Measurements from ENCODE around the gene PCNT. TPM values are rescaled to one million over a fixed set of nuclear protein-coding genes. Genes with fewer than 3 reads are reported as not detected.
"Not testable (repeated sequence)": the region's sequence is repeated elsewhere in the genome, so short reads cannot be mapped to it uniquely, and the experiment has no call there.

Gene PCNT
- total RNA-seq, 1 donor from 2014 or later, result 55.8 TPM

DNA sequence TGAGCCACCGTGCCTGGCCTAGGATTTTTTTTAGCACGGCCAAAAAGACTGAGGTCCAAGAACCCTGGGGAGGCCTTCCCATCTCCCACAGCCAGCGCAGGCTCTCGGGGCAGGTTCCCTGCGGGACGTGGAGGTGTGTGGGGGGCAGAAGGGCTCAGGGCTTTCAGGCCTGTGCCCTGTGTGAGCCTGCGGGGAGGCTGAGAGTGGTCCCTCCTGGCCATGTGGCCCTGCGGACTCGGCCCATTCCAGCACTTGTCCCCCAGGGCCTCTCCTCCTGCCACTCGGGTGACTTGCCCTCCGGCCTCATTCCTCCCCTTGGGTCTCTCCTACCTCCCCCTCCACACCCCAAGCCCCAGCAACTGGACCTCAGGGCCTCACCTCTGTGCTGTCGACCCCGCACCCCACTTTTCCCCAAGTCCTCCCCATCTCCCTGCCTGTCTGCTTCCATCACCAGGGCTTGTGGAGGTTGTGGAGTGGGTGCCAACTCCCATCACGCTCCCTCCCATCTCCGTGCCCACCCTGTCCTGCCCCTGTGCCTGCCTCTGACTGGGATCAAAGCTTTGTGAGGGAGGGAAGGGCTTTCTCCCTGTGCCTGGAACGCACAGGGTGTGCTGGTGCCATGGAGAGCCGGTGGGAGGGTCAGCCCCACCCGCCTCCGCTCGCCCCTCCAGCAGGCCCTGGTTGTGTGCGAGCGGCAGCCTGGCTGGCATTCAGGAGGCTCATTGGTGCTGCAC is 102.5 kb downstream of the PCNT start:
- no peaks in the 10 kb centered on the region for H3K9me3 Mint-ChIP-seq
- intact Hi-C loops (cut with micrococcal nuclease), result no loop called here
- DNase-seq (ENCODE audit: low spot score), result no peak
- no peak overlapping the region for H3K4me3 Mint-ChIP-seq (ENCODE audit: low read depth)
- H3K4me1 Mint-ChIP-seq (ENCODE audit: low read depth), result peaks cover 3% of the 10 kb centered on the region
- H3K36me3 Mint-ChIP-seq (ENCODE audit: low read depth), result peaks cover 18% of the 10 kb centered on the region
- no peaks in the 10 kb centered on the region for H3K27me3 Mint-ChIP-seq (ENCODE audit: low read depth)
- H3K27ac Mint-ChIP-seq, result no peak overlapping the region

GRCh38 chr21:46427516-46427915 is 103.6 kb downstream of the PCNT start:
- peaks cover 25% of the 10 kb centered on the region for H3K36me3 Mint-ChIP-seq (ENCODE audit: low read depth)
- no peaks in the 10 kb centered on the region for H3K27me3 Mint-ChIP-seq (ENCODE audit: low read depth)
- no peak for DNase-seq (ENCODE audit: low spot score)
- H3K4me1 Mint-ChIP-seq (ENCODE audit: low read depth), result peaks cover 3% of the 10 kb centered on the region
- H3K9me3 Mint-ChIP-seq, result no peaks in the 10 kb centered on the region
- H3K4me3 Mint-ChIP-seq (ENCODE audit: low read depth), result no peak overlapping the region
- intact Hi-C loops (cut with micrococcal nuclease), result no loop called here
- H3K27ac Mint-ChIP-seq, result no peak overlapping the region

- peaks cover 24% of the 10 kb centered on the region for H3K36me3 Mint-ChIP-seq (ENCODE audit: low read depth)
- H3K4me3 Mint-ChIP-seq (ENCODE audit: low read depth), result no peak overlapping the region
Observed at GRCh38 chr21:46428286-46428685, 104.3 kb downstream of the PCNT start.

GRCh38 chr21:46428987-46429710 is 105.2 kb downstream of the PCNT start:
- H3K27ac Mint-ChIP-seq, result no peak overlapping the region
- H3K27me3 Mint-ChIP-seq (ENCODE audit: low read depth), result no peaks in the 10 kb centered on the region
- H3K36me3 Mint-ChIP-seq (ENCODE audit: low read depth), result peaks cover 24% of the 10 kb centered on the region
- H3K9me3 Mint-ChIP-seq, result no peaks in the 10 kb centered on the region
- DNase-seq (ENCODE audit: low spot score), result no peak
- no peak overlapping the region for H3K4me3 Mint-ChIP-seq (ENCODE audit: low read depth)
- H3K4me1 Mint-ChIP-seq (ENCODE audit: low read depth), result no peaks in the 10 kb centered on the region
- intact Hi-C loops (cut with micrococcal nuclease), result no loop called here

More at GRCh38 chr21:46428286-46428685, 104.3 kb downstream of the PCNT start:
- H3K9me3 Mint-ChIP-seq, result no peaks in the 10 kb centered on the region
- no peaks in the 10 kb centered on the region for H3K27me3 Mint-ChIP-seq (ENCODE audit: low read depth)
- peaks cover 3% of the 10 kb centered on the region for H3K4me1 Mint-ChIP-seq (ENCODE audit: low read depth)
- H3K27ac Mint-ChIP-seq, result no peak overlapping the region
- intact Hi-C loops (cut with micrococcal nuclease), result no loop called here
- no peak for DNase-seq (ENCODE audit: low spot score)

DNA sequence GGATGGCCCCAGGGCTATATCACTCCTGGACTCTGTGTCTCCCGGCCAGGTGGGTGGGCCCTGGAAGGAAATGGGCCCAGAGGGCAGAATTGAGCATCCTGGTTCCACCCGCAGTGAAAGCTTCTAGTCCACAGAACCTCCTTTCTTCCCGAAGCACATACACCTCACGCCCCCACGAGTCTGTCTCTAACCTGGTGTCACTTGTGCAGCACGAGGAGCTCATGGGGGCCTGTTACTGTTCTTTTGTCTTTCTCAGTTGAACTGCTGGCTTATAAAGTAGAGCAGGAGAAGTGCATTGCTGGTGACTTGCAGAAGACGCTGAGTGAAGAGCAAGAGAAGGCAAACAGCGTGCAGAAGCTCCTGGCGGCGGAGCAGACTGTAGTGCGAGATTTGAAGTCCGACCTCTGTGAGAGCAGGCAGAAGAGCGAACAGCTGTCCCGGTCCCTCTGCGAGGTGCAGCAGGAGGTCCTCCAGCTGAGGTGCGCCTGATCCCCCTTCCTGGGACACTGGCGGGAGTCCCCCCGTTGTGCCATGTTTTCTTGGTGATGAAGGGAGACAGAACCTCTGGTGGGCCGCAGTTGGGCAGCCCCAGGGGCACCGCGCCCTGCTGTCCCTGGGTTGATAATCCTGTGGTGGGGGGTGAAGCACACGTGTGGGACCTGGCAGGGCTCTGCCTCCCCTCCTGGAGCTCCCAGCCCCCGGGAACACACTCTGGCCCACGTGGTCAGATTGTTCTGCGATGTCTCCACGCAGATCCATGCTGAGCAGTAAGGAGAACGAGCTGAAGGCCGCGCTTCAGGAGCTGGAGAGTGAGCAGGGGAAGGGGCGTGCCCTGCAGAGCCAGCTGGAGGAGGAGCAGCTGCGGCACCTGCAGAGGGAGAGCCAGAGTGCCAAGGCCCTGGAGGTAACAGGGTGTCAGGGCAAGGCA is 106.1 kb downstream of the PCNT start:
- Mint-ChIP-seq H3K36me3 (ENCODE audit: low read depth) (peaks cover 24% of the 10 kb centered on the region), H3K27ac (no peak overlapping the region), H3K9me3 (no peaks in the 10 kb centered on the region), H3K4me3 (ENCODE audit: low read depth) (no peak overlapping the region), H3K4me1 (ENCODE audit: low read depth) (no peaks in the 10 kb centered on the region), H3K27me3 (ENCODE audit: low read depth) (no peaks in the 10 kb centered on the region)
- no peak for DNase-seq (ENCODE audit: low spot score)
- intact Hi-C loops (cut with micrococcal nuclease), result no loop called here

- no peaks in the 10 kb centered on the region for H3K27me3 Mint-ChIP-seq (ENCODE audit: low read depth)
- no peak for DNase-seq (ENCODE audit: low spot score)
Observed at GRCh38 chr21:46431448-46431847, 107.5 kb downstream of the PCNT start.

DNA sequence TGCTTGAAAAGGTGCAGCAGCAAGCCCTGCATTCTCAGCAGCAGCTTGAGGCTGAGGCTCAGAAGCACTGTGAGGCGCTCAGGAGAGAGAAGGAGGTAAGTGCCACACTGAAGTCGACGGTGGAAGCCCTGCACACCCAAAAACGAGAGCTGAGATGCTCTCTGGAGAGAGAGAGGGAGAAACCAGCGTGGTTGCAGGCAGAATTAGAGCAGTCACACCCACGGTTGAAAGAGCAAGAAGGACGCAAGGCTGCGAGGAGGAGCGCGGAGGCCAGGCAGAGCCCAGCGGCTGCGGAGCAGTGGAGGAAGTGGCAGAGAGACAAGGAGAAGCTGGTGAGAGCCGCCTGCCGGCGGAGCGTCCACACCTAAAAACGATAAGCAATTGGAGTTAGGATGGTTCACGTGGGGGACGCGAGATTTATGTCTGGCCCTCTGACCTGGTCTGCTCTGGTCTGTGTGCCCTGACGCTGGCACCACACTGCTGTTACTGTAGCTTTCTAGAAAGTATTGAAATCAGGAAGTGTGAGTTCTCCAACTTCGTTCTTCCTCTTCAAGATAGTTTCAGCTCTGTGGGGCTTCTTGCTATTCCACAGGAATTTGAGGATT is 108.0 kb downstream of the PCNT start:
- intact Hi-C loops (cut with micrococcal nuclease), result no loop called here
- no peaks in the 10 kb centered on the region for H3K27me3 Mint-ChIP-seq (ENCODE audit: low read depth)
- H3K4me1 Mint-ChIP-seq (ENCODE audit: low read depth), result no peaks in the 10 kb centered on the region
- no peak for DNase-seq (ENCODE audit: low spot score)
- no peak overlapping the region for H3K27ac Mint-ChIP-seq
- H3K9me3 Mint-ChIP-seq, result no peaks in the 10 kb centered on the region
- peaks cover 24% of the 10 kb centered on the region for H3K36me3 Mint-ChIP-seq (ENCODE audit: low read depth)
- no peak overlapping the region for H3K4me3 Mint-ChIP-seq (ENCODE audit: low read depth)

More at GRCh38 chr21:46431448-46431847, 107.5 kb downstream of the PCNT start:
- no peaks in the 10 kb centered on the region for H3K4me1 Mint-ChIP-seq (ENCODE audit: low read depth)
- H3K9me3 Mint-ChIP-seq, result no peaks in the 10 kb centered on the region
- intact Hi-C loops (cut with micrococcal nuclease), result no loop called here
- H3K36me3 Mint-ChIP-seq (ENCODE audit: low read depth), result peaks cover 24% of the 10 kb centered on the region
- no peak overlapping the region for H3K4me3 Mint-ChIP-seq (ENCODE audit: low read depth)
- H3K27ac Mint-ChIP-seq, result no peak overlapping the region

GRCh38 chr21:46433116-46433515 is 109.2 kb downstream of the PCNT start:
- DNase-seq (ENCODE audit: low spot score); H3K4me3 Mint-ChIP-seq (ENCODE audit: low read depth); H3K27ac Mint-ChIP-seq; H3K27me3 Mint-ChIP-seq (ENCODE audit: low read depth); H3K4me1 Mint-ChIP-seq (ENCODE audit: low read depth); H3K9me3 Mint-ChIP-seq; intact Hi-C loops (cut with micrococcal nuclease): not testable (repeated sequence)
- peaks cover 36% of the 10 kb centered on the region for H3K36me3 Mint-ChIP-seq (ENCODE audit: low read depth)

DNA sequence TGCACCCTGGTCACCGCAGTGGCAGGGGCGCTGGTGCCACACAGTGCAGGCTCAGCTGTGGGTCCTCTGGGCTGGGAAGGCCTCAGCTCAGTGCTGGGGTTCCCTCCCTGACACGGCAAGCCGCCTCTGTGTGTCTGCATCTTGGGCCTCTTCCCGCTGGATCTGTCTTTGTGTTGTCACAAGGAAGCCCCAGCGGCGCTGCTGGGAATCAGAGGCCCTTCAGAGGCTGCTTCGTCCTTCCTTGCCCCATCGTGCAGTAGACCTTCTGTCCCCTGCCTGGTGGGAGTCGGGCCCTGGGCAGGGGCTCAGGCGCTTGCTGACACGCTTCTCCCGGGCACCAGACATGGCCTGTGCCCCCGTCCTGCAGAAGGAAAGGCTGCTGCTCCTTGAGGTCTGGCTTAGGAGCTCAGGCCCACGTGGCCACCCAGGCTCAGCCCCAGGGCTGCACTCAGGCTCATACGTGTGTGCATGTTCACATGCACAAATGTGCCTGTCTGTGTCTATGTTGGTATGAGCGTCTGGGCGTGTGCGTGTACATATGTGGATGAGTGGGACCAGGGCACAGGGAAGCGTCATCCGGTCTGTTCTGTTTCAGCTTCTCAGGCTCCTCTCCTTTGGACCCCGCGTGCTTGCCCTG is 110.5 kb downstream of the PCNT start:
- no peak overlapping the region for H3K4me3 Mint-ChIP-seq (ENCODE audit: low read depth)
- H3K36me3 Mint-ChIP-seq (ENCODE audit: low read depth), result peaks cover 42% of the 10 kb centered on the region
- no peaks in the 10 kb centered on the region for H3K4me1 Mint-ChIP-seq (ENCODE audit: low read depth)
- DNase-seq (ENCODE audit: low spot score), result no peak
- no peak overlapping the region for H3K27ac Mint-ChIP-seq
- intact Hi-C loops (cut with micrococcal nuclease), result no loop called here
- H3K9me3 Mint-ChIP-seq, result no peaks in the 10 kb centered on the region
- H3K27me3 Mint-ChIP-seq (ENCODE audit: low read depth), result no peaks in the 10 kb centered on the region

GRCh38 chr21:46435786-46436227 is 111.9 kb downstream of the PCNT start:
- intact Hi-C loops (cut with micrococcal nuclease), result no loop called here
- no peak overlapping the region for H3K4me3 Mint-ChIP-seq (ENCODE audit: low read depth)
- no peaks in the 10 kb centered on the region for H3K27me3 Mint-ChIP-seq (ENCODE audit: low read depth)
- no peak for DNase-seq (ENCODE audit: low spot score)
- H3K27ac Mint-ChIP-seq, result no peak overlapping the region
- H3K9me3 Mint-ChIP-seq, result no peaks in the 10 kb centered on the region
- H3K36me3 Mint-ChIP-seq (ENCODE audit: low read depth), result peaks cover 47% of the 10 kb centered on the region
- no peaks in the 10 kb centered on the region for H3K4me1 Mint-ChIP-seq (ENCODE audit: low read depth)

DNA sequence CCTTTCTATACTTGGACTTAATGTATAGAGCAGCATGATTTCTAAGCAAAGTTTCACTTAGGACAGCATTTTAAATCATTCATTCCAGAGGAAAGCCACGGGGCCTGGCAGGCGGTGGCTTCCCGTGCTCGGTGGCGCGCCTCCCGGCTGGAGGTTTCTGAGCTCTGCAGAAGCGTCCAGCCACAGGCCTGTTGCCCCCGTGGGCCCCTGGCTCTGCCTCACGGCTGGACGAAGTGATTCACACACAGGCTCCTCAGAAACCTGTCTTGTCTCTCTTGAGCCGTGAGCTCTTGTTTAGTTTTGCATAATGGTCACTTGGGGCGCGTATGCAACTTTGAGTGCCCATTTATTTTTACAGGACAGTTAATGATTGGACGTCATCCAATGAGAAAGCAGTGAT is 112.7 kb downstream of the PCNT start:
- Mint-ChIP-seq H3K9me3 (no peaks in the 10 kb centered on the region), H3K4me1 (ENCODE audit: low read depth) (no peaks in the 10 kb centered on the region), H3K36me3 (ENCODE audit: low read depth) (peaks cover 48% of the 10 kb centered on the region), H3K27me3 (ENCODE audit: low read depth) (no peaks in the 10 kb centered on the region), H3K27ac (no peak overlapping the region), H3K4me3 (ENCODE audit: low read depth) (no peak overlapping the region)
- no peak for DNase-seq (ENCODE audit: low spot score)
- intact Hi-C loops (cut with micrococcal nuclease), result no loop called here

DNA sequence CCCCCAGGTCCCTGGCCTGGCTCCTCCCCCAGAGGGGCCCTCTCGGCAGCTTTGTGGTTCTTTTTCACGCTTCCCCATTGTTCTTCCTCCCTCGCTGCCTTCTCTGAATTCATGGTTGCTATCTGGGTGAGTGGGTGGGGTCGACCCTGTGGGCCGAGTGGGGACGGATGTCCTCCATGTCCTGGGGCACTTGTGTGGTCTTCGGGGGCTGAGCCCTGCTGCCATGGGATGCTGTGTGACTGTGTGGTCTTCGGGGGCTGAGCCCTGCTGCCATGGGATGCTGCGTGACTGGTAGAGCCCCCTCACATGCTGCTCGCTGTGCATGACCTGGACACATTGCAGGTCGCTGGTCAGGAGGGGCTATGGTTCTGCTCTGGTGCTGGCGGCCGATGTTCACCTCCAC is 113.1 kb downstream of the PCNT start:
- no peak for DNase-seq (ENCODE audit: low spot score)
- intact Hi-C loops (cut with micrococcal nuclease), result no loop called here
- Mint-ChIP-seq H3K36me3 (ENCODE audit: low read depth) (peaks cover 44% of the 10 kb centered on the region), H3K4me1 (ENCODE audit: low read depth) (no peaks in the 10 kb centered on the region), H3K4me3 (ENCODE audit: low read depth) (no peak overlapping the region), H3K9me3 (no peaks in the 10 kb centered on the region), H3K27me3 (ENCODE audit: low read depth) (no peaks in the 10 kb centered on the region), H3K27ac (no peak overlapping the region)
